ENCODE data around the gene DNAH2.

DNA sequence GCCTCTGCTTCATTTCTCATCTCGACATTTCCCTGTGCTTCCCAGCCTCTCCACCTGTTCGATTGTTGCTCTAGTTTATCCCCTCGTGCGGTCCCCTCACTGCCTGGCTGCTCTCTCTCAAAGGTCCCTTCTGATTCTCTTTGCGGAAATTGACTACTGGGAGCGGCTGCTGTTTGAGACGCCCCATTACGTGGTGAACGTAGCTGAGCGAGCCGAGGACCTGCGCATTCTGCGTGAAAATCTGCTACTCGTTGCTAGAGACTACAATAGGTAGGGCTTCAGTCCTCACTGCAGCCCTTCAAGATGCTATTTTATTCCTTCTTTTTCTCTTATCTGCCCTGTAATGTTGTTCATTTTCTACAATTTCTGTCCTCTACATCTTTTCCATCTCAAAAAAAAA lies 39.4 kb downstream of the DNAH2 start:
- no peak for TF ChIP-seq ZNF354B (CRISPR knock-in tag; IDR thresholded peaks at IDR 0.05)
- no peak for TF ChIP-seq POLR2A (conservative IDR thresholded peaks at IDR 0.05)
- TF ChIP-seq EZH2 (IDR thresholded peaks at IDR 0.05; ENCODE audit: borderline replicate concordance, low read depth, low read length): no peak
- no peak for TF ChIP-seq NR2F6 (CRISPR knock-in tag; IDR thresholded peaks at IDR 0.05)
- no peak for TF ChIP-seq MTF1 (CRISPR knock-in tag; IDR thresholded peaks at IDR 0.05; ENCODE audit: borderline replicate concordance)
- TF ChIP-seq ZNF239 (CRISPR knock-in tag; IDR thresholded peaks at IDR 0.05): no peak
- no peak for TF ChIP-seq POLR2AphosphoS5 (IDR thresholded peaks at IDR 0.05; ENCODE audit: control insufficient read depth, insufficient read depth, low read depth, low read length)
- TF ChIP-seq, protein P1, sequence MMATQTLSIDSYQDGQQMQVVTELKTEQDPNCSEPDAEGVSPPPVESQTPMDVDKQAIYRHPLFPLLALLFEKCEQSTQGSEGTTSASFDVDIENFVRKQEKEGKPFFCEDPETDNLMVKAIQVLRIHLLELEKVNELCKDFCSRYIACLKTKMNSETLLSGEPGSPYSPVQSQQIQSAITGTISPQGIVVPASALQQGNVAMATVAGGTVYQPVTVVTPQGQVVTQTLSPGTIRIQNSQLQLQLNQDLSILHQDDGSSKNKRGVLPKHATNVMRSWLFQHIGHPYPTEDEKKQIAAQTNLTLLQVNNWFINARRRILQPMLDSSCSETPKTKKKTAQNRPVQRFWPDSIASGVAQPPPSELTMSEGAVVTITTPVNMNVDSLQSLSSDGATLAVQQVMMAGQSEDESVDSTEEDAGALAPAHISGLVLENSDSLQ (IDR thresholded peaks at IDR 0.05): no peak
- TF ChIP-seq SP2 (IDR thresholded peaks at IDR 0.05; ENCODE audit: extremely low read depth, low read depth, low read length, poor library complexity, severe bottlenecking): no peak
- TF ChIP-seq EP300 (IDR thresholded peaks at IDR 0.05; ENCODE audit: low read length): no peak
- TF ChIP-seq REST (IDR thresholded peaks at IDR 0.05; ENCODE audit: borderline replicate concordance): no peak
- TF ChIP-seq REST (CRISPR knock-in tag; IDR thresholded peaks at IDR 0.05; ENCODE audit: low read depth): no peak

Measured in K562 (cell line).